OCI-LY1 (cell line): ENCODE results near the gene MAGEB3.

Source experiments
- H2AFZ ChIP-seq: fragments of 200-600 bp; sonication (generic), shearing (Covaris generic); 2 replicates; pipeline ENCODE4 v1.6.0; 2014; ENCODE audit warnings: antibody characterized with exemption, mild to moderate bottlenecking, low read length
- H3F3A ChIP-seq: fragments of 200-600 bp; sonication (generic), shearing (Covaris generic); 2 replicates; pipeline ENCODE4 v1.6.0; 2014; ENCODE audit warnings: mild to moderate bottlenecking, antibody characterized with exemption, low read length, moderate library complexity; ENCODE audit not compliant: insufficient read depth
- H3K27ac ChIP-seq: fragments of 200-600 bp; sonication (generic); 2 replicates; pipeline ENCODE4 v1.5.1; 2014; ENCODE audit warnings: low read length, mixed run types, mild to moderate bottlenecking, low read depth; ENCODE audit not compliant: poor library complexity, severe bottlenecking
- H3K27me3 ChIP-seq: fragments of 200-600 bp; sonication (generic); 2 replicates; pipeline ENCODE4 v1.6.0; 2014; ENCODE audit warnings: antibody characterized with exemption, mild to moderate bottlenecking, low read length, moderate library complexity; ENCODE audit not compliant: insufficient read depth
- H3K36me3 ChIP-seq: fragments of 200-600 bp; sonication (generic); 2 replicates; pipeline ENCODE4 v1.6.1; 2014; ENCODE audit warnings: mild to moderate bottlenecking, antibody characterized with exemption, low read length, moderate library complexity, mixed read lengths; ENCODE audit not compliant: insufficient read depth
- H3K4me1 ChIP-seq: fragments of 200-600 bp; sonication (generic); 2 replicates; pipeline ENCODE4 v1.5.1; 2014; ENCODE audit warnings: mild to moderate bottlenecking, low read length, moderate library complexity; ENCODE audit not compliant: insufficient read depth, severe bottlenecking
- H3K4me2 ChIP-seq: fragments of 200-600 bp; sonication (generic), shearing (Covaris generic); 2 replicates; pipeline ENCODE4 v1.6.1; 2014; ENCODE audit warnings: low read length
- H3K4me3 ChIP-seq: fragments of 200-600 bp; sonication (generic); 2 replicates; pipeline ENCODE4 v1.5.1; 2014; ENCODE audit warnings: low read length, low read depth, mild to moderate bottlenecking, mixed read lengths; ENCODE audit not compliant: poor library complexity, severe bottlenecking
- H3K79me2 ChIP-seq: fragments of 200-600 bp; shearing (Covaris generic); 2 replicates; pipeline ENCODE4 v1.6.1; 2016; ENCODE audit warnings: mixed run types, low read length, mixed read lengths; ENCODE audit not compliant: insufficient read depth
- H3K9ac ChIP-seq: fragments of 200-600 bp; sonication (generic), shearing (Covaris generic); 2 replicates; pipeline ENCODE4 v1.6.1; 2014; ENCODE audit warnings: mild to moderate bottlenecking, low read length, mixed read lengths
- H3K9me2 ChIP-seq: fragments of 200-600 bp; sonication (generic), shearing (Covaris generic); 2 replicates; pipeline ENCODE4 v1.6.1; 2014; ENCODE audit warnings: low read depth, mild to moderate bottlenecking, low read length, mixed read lengths
- H3K9me3 ChIP-seq: fragments of 200-600 bp; shearing (Covaris generic); 2 replicates; pipeline ENCODE4 v1.6.1; 2014; ENCODE audit warnings: low read length, mixed read lengths
- H4K20me1 ChIP-seq: fragments of 200-600 bp; sonication (generic), shearing (Covaris generic); 2 replicates; pipeline ENCODE4 v1.6.0; 2016; ENCODE audit warnings: mild to moderate bottlenecking, low read length; ENCODE audit not compliant: insufficient read depth
- EZH2 ChIP-seq: fragments of 200-600 bp; sonication (generic), shearing (Covaris generic); IDR thresholded peaks from 2 replicates; pipeline ENCODE4 v1.8.0; 2017; ENCODE audit warnings: borderline replicate concordance, mixed run types, mild to moderate bottlenecking, antibody characterized with exemption, low read length, moderate library complexity, mixed read lengths
- TF ChIP-seq, protein P1 (sequence below): fragments of 200-600 bp; sonication (generic), shearing (Covaris generic); IDR thresholded peaks from 2 replicates; pipeline ENCODE4 v1.5.1; 2017; ENCODE audit warnings: mild to moderate bottlenecking, antibody characterized with exemption, low read length, moderate library complexity, mixed read lengths

Gene MAGEB3

DNA sequence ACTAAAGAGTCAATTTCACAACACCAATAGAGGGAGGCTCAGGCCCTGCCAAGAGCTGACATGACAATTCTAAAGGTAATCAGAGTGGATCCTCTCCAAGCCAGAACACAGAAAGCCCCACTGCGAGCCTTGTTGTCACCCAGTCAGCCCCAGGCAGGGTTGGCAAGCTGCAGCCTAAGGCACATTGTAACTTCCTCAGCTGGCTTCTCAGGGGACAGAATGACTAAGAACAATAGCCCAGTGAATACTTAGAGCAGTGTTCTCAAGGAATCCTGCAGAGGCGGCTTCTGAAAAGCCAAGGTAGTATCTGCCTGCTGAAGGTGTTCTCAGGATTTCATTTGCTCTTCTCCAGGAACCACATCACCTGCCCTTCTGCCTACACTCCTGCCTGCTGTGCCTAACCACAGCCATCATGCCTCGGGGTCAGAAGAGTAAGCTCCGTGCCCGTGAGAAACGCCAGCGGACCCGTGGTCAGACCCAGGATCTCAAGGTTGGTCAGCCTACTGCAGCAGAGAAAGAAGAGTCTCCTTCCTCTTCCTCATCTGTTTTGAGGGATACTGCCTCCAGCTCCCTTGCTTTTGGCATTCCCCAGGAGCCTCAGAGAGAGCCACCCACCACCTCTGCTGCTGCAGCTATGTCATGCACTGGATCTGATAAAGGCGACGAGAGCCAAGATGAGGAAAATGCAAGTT is 11.4 kb downstream of the MAGEB3 start, which contains the start of gene MAGEB4:
TSS of gene MAGEB4 (plus strand) at position 277 of the 692 bp plus-strand sequence. CDS start at position 413, 136 bp downstream.
- no peaks in the 10 kb centered on the region for H3K4me1 ChIP-seq
- H3K9ac ChIP-seq, result no peak within 1 kb of the TSS
- H4K20me1 ChIP-seq, result no peaks in the 10 kb centered on the region
- no peak within 1 kb of the TSS for H3K27ac ChIP-seq
- H3K36me3 ChIP-seq, result no peaks in the 10 kb centered on the region
- no peaks in the 10 kb centered on the region for H3K79me2 ChIP-seq
- no peak within 1 kb of the TSS for H2AFZ ChIP-seq
- no peaks in the 10 kb centered on the region for H3K9me3 ChIP-seq
- H3K27me3 ChIP-seq, result no peaks in the 10 kb centered on the region
- H3K4me2 ChIP-seq, result no peak within 1 kb of the TSS
- H3F3A ChIP-seq, result no peaks in the 10 kb centered on the region
- TF ChIP-seq, protein P1, sequence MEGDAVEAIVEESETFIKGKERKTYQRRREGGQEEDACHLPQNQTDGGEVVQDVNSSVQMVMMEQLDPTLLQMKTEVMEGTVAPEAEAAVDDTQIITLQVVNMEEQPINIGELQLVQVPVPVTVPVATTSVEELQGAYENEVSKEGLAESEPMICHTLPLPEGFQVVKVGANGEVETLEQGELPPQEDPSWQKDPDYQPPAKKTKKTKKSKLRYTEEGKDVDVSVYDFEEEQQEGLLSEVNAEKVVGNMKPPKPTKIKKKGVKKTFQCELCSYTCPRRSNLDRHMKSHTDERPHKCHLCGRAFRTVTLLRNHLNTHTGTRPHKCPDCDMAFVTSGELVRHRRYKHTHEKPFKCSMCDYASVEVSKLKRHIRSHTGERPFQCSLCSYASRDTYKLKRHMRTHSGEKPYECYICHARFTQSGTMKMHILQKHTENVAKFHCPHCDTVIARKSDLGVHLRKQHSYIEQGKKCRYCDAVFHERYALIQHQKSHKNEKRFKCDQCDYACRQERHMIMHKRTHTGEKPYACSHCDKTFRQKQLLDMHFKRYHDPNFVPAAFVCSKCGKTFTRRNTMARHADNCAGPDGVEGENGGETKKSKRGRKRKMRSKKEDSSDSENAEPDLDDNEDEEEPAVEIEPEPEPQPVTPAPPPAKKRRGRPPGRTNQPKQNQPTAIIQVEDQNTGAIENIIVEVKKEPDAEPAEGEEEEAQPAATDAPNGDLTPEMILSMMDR, result no peak
- no peak for TF ChIP-seq EZH2
- H3K9me2 ChIP-seq, result no peaks in the 10 kb centered on the region
- no peak within 1 kb of the TSS for H3K4me3 ChIP-seq

GRCh38 chrX:30246769-30247489 is 16.5 kb downstream of the MAGEB3 start, which contains the start of gene MAGEB1:
TSS of gene MAGEB1 (plus strand) at chrX:30247146. CDS start at chrX:30250494, 3,348 bp downstream.
- H3K4me2 ChIP-seq, result no peak within 1 kb of the TSS
- no peaks in the 10 kb centered on the region for H4K20me1 ChIP-seq
- no peak within 1 kb of the TSS for H2AFZ ChIP-seq
- no peaks in the 10 kb centered on the region for H3K27me3 ChIP-seq
- H3K4me1 ChIP-seq, result no peaks in the 10 kb centered on the region
- H3K79me2 ChIP-seq, result no peaks in the 10 kb centered on the region
- no peak within 1 kb of the TSS for H3K27ac ChIP-seq
- H3K4me3 ChIP-seq, result no peak within 1 kb of the TSS
- H3K9me2 ChIP-seq, result no peaks in the 10 kb centered on the region
- H3K9ac ChIP-seq, result no peak within 1 kb of the TSS
- TF ChIP-seq, protein P1, result peak; percentile 11; the same call in 1 of the 2 replicates
- TF ChIP-seq EZH2, result no peak
- H3F3A ChIP-seq, result no peaks in the 10 kb centered on the region
- H3K9me3 ChIP-seq, result no peaks in the 10 kb centered on the region
- H3K36me3 ChIP-seq, result no peaks in the 10 kb centered on the region

GRCh38 chrX:30248854-30249253 is 18.4 kb downstream of the MAGEB3 start:
- Histone ChIP-seq H2AFZ (no peak overlapping the region), H3K9ac (no peak overlapping the region), H3K36me3 (no peaks in the 10 kb centered on the region), H3K9me3 (no peaks in the 10 kb centered on the region), H3K4me2 (no peak overlapping the region), H3K4me3 (no peak overlapping the region), H3K27ac (no peak overlapping the region), H3K4me1 (no peaks in the 10 kb centered on the region), H4K20me1 (no peaks in the 10 kb centered on the region), H3K27me3 (no peaks in the 10 kb centered on the region), H3K79me2 (no peaks in the 10 kb centered on the region), H3K9me2 (no peaks in the 10 kb centered on the region), H3F3A (no peaks in the 10 kb centered on the region)
- no peak for TF ChIP-seq EZH2
